H1 (cell line): ENCODE results near the gene ACOT6. TPM values are rescaled to one million over a fixed set of nuclear protein-coding genes. Genes with fewer than 3 reads are reported as not detected.
"Not testable (repeated sequence)": the region's sequence is repeated elsewhere in the genome, so short reads cannot be mapped to it uniquely, and the experiment has no call there.

Experiments used
- CTCF ChIA-PET: fragments of 300-600 bp; sonication (Branson Sonifier 250); formaldehyde crosslinking; loops from one replicate; lab custom pipeline; 2021; ENCODE audit not compliant: partially characterized antibody; lab: Charles Lee
- POLR2A ChIA-PET: fragments of 300-600 bp; sonication (Branson Sonifier 250); formaldehyde crosslinking; loops from one replicate; lab custom pipeline; 2021; ENCODE audit warnings: inconsistent platforms; ENCODE audit not compliant: partially characterized antibody; lab: Charles Lee
- DNase-seq, 2 experiments: peaks; one replicate each; pipeline versions ENCODE4 v3.0.0 to v3.0.0-alpha.2; 2010 to 2022; ENCODE audit warnings: low spot score in 2 of 2, low read depth in 1 of 2, mixed read lengths in 1 of 2
- FAIRE-seq: peaks from 2 replicates; lab custom pipeline; 2011; peaks lifted over from hg19 to GRCh38; lab: Jason Lieb, UNC
- H2AFZ ChIP-seq: 2 replicates; pipeline ENCODE4 v1.8.1; 2012; ENCODE audit warnings: low read length, inconsistent platforms
- H2AK5ac ChIP-seq: 2 replicates; pipeline ENCODE4 v1.6.1; 2013; ENCODE audit warnings: low read depth, low read length
- H2BK120ac ChIP-seq: replicated peaks from 2 replicates; pipeline ENCODE3; 2013; ENCODE audit warnings: low read depth, low read length, inconsistent platforms
- H2BK12ac ChIP-seq: 2 replicates; pipeline ENCODE4 v1.6.1; 2013; ENCODE audit warnings: low read depth, low read length
- H2BK15ac ChIP-seq: 2 replicates; pipeline ENCODE4 v1.6.1; 2013; ENCODE audit warnings: low read length
- H2BK20ac ChIP-seq: 2 replicates; pipeline ENCODE4 v1.6.1; 2013; ENCODE audit warnings: low read length
- H2BK5ac ChIP-seq: 2 replicates; pipeline ENCODE4 v1.6.1; 2013; ENCODE audit warnings: low read depth, low read length
- H3K14ac ChIP-seq: 2 replicates; pipeline ENCODE4 v1.6.1; 2013; ENCODE audit warnings: inconsistent platforms; ENCODE audit not compliant: insufficient read length
- H3K18ac ChIP-seq: 2 replicates; pipeline ENCODE4 v1.6.1; 2013; ENCODE audit warnings: low read length; ENCODE audit errors: extremely low read depth
- H3K23ac ChIP-seq: 2 replicates; pipeline ENCODE4 v1.6.1; 2013; ENCODE audit warnings: inconsistent platforms; ENCODE audit not compliant: insufficient read length
- H3K23me2 ChIP-seq: 2 replicates; pipeline ENCODE4 v1.6.1; 2013; ENCODE audit warnings: low read depth, low read length
- H3K27ac ChIP-seq: 2 replicates; pipeline ENCODE4 v1.6.1; 2011; ENCODE audit warnings: low read depth, low read length, inconsistent platforms
- H3K27me3 ChIP-seq, 4 experiments: replicated peaks in 1 of 4; 1 replicate in 1 of 4; 2 replicates in 3 of 4; pipeline versions ENCODE4 v1.6.1 to v1.8.1; 2011 to 2013; ENCODE audit warnings: low read length in 3 of 4, mild to moderate bottlenecking in 3 of 4, inconsistent platforms in 2 of 4, mixed read lengths in 2 of 4, moderate library complexity in 1 of 4; ENCODE audit not compliant: control insufficient read depth in 3 of 4, insufficient read depth in 3 of 4; ENCODE audit errors: extremely low read depth in 1 of 4
- H3K36me3 ChIP-seq, 4 experiments: 2 replicates each; pipeline versions ENCODE4 v1.6.1 to v1.8.1; 2011 to 2013; ENCODE audit warnings: mild to moderate bottlenecking in 4 of 4, low read length in 3 of 4, moderate library complexity in 2 of 4, control low read depth in 1 of 4, inconsistent platforms in 1 of 4; ENCODE audit not compliant: insufficient read depth in 4 of 4, control insufficient read depth in 2 of 4
- H3K4ac ChIP-seq: replicated peaks from 2 replicates; pipeline ENCODE3; 2013; ENCODE audit warnings: low read length, low read depth, mixed read lengths, inconsistent platforms; ENCODE audit not compliant: insufficient read length
- H3K4me1 ChIP-seq, 4 experiments: replicated peaks in 1 of 4; 1 replicate in 1 of 4; 2 replicates in 3 of 4; pipeline versions ENCODE4 v1.6.1 to v1.8.1; 2011 to 2013; ENCODE audit warnings: low read length in 3 of 4, inconsistent platforms in 2 of 4, mixed read lengths in 1 of 4; ENCODE audit not compliant: insufficient read depth in 4 of 4, control insufficient read depth in 3 of 4
- H3K4me2 ChIP-seq, 2 experiments: 2 replicates each; pipeline versions ENCODE4 v1.6.1 to v1.8.1; 2011 to 2013; ENCODE audit warnings: low read depth in 2 of 2, low read length in 2 of 2, control low read depth in 1 of 2, inconsistent platforms in 1 of 2, mild to moderate bottlenecking in 1 of 2; ENCODE audit not compliant: insufficient read depth in 1 of 2
- H3K4me3 ChIP-seq, 4 experiments: fragments of 200-600, 300-600 bp in 1 of 4; sonication (generic), shearing (Covaris generic), sonication (Bioruptor Twin) in 1 of 4; 2 replicates each; pipeline versions ENCODE4 v1.5.1 to v1.8.1; 2011 to 2016; ENCODE audit warnings: low read length in 4 of 4, low read depth in 3 of 4, control low read depth in 2 of 4, inconsistent platforms in 2 of 4, mild to moderate bottlenecking in 2 of 4, mixed read lengths in 1 of 4, moderate library complexity in 1 of 4; ENCODE audit not compliant: insufficient read depth in 2 of 4; ENCODE audit errors: extremely low read depth in 1 of 4
- H3K56ac ChIP-seq: replicated peaks from 2 replicates; pipeline ENCODE3; 2013; ENCODE audit warnings: low read depth, mild to moderate bottlenecking, mixed read lengths, low read length, inconsistent platforms; ENCODE audit not compliant: insufficient read length
- H3K79me1 ChIP-seq: 2 replicates; pipeline ENCODE4 v1.6.1; 2013; ENCODE audit warnings: low read depth, low read length, control low read depth
- H3K79me2 ChIP-seq, 2 experiments: 2 replicates each; pipeline versions ENCODE4 v1.6.1 to v1.8.1; 2012 to 2013; ENCODE audit warnings: low read length in 2 of 2, mild to moderate bottlenecking in 2 of 2, inconsistent platforms in 1 of 2; ENCODE audit not compliant: insufficient read depth in 2 of 2, control insufficient read depth in 1 of 2
- H3K9ac ChIP-seq, 4 experiments: replicated peaks in 1 of 4; 1 replicate in 1 of 4; 2 replicates in 3 of 4; pipeline versions ENCODE4 v1.6.1 to v1.8.1; 2011 to 2013; ENCODE audit warnings: low read depth in 3 of 4, low read length in 3 of 4, control low read depth in 2 of 4, mild to moderate bottlenecking in 2 of 4, moderate library complexity in 2 of 4, inconsistent platforms in 1 of 4; ENCODE audit errors: extremely low read depth in 1 of 4
- H3K9me3 ChIP-seq, 2 experiments: 2 replicates each; pipeline versions ENCODE4 v1.6.1 to v1.8.1; 2012 to 2013; ENCODE audit warnings: mild to moderate bottlenecking in 2 of 2, moderate library complexity in 2 of 2, control low read depth in 1 of 2, inconsistent platforms in 1 of 2, low read depth in 1 of 2, low read length in 1 of 2, mixed read lengths in 1 of 2; ENCODE audit not compliant: insufficient read depth in 2 of 2
- H4K20me1 ChIP-seq, 2 experiments: replicated peaks in 1 of 2; 2 replicates each; pipeline versions ENCODE3 to v1.8.1; 2011 to 2013; ENCODE audit warnings: inconsistent platforms in 2 of 2, low read length in 2 of 2, mild to moderate bottlenecking in 1 of 2; ENCODE audit not compliant: insufficient read depth in 2 of 2, control insufficient read depth in 1 of 2
- H4K5ac ChIP-seq: 2 replicates; pipeline ENCODE4 v1.6.1; 2013; ENCODE audit warnings: low read length, low read depth, mixed read lengths, inconsistent platforms; ENCODE audit not compliant: insufficient read length
- H4K8ac ChIP-seq: 2 replicates; pipeline ENCODE4 v1.8.0; 2013; ENCODE audit warnings: mild to moderate bottlenecking, moderate library complexity, low read length, inconsistent platforms; ENCODE audit not compliant: insufficient read depth; ENCODE audit errors: extremely low read depth
- H4K91ac ChIP-seq: replicated peaks from 2 replicates; pipeline ENCODE3; 2013; ENCODE audit warnings: low read length, mixed read lengths, inconsistent platforms; ENCODE audit not compliant: insufficient read length
- WGBS, 2 experiments: shearing (Covaris generic) in 1 of 2; methylation state at CpG; one replicate each; pipeline versions ENCODE4 v1.1.6 to v1.1.7; 2013 to 2015; ENCODE audit warnings: low lambda C conversion rate in 2 of 2, mixed read lengths in 2 of 2, inconsistent platforms in 1 of 2, low coverage in 1 of 2, missing lambda C conversion rate in 1 of 2; ENCODE audit not compliant: insufficient replicate concordance in 2 of 2, insufficient coverage in 1 of 2, insufficient read length in 1 of 2; ENCODE audit errors: extremely low coverage in 1 of 2, missing lambda C conversion rate in 1 of 2; 5-methylcytosine and 5-hydroxymethylcytosine counted together
- polyA plus RNA-seq, 7 experiments: library from polyadenylated mRNA; depleted of rRNA in 3 of 7; stranded (reverse) in 5 of 7; unstranded in 2 of 7; fragments of >200 nt in 5 of 7; fragments of 200-250 nt in 2 of 7; gene quantifications; 1 replicate in 5 of 7; 2 replicates in 1 of 7; 4 replicates in 1 of 7; pipeline versions ENCODE4 v1.2.1 to v1.2.3, GENCODE V29; 2011 to 2013; ENCODE audit warnings: missing spikeins in 2 of 7, mixed read lengths in 2 of 7
- total RNA-seq: library from RNA; stranded (reverse); fragmentation: NEBNext Ultra II Directional; extraction: Animal tissue kit (Norgen Biotek cat#: 25700); gene quantifications from 2 replicates; pipeline ENCODE4 v1.2.1, GENCODE V29; 2021

ACOT6 gene
- total and polyA plus RNA-seq, 2 of the 8 experiments (the other 6 are each of a cell fraction or from before 2014, with no cell fraction given) = not detected

- H3K4me2 ChIP-seq, H2BK5ac ChIP-seq, H3K27me3 ChIP-seq, H3K36me3 ChIP-seq, H3K9ac ChIP-seq, H4K20me1 ChIP-seq, H2BK20ac ChIP-seq, H4K8ac ChIP-seq, H2BK15ac ChIP-seq, H4K5ac ChIP-seq, DNase-seq, H4K91ac ChIP-seq, FAIRE-seq, H2BK12ac ChIP-seq, POLR2A ChIA-PET, H3K27ac ChIP-seq, H3K14ac ChIP-seq, H3K79me2 ChIP-seq, H3K56ac ChIP-seq, H3K9me3 ChIP-seq, H2AFZ ChIP-seq, H3K23me2 ChIP-seq, H3K4me3 ChIP-seq, H2AK5ac ChIP-seq, H3K4ac ChIP-seq, H3K23ac ChIP-seq, H3K18ac ChIP-seq, H2BK120ac ChIP-seq, H3K4me1 ChIP-seq, H3K79me1 ChIP-seq: not testable (repeated sequence)
- 92% methylated on average over 5 of the region's 5 CpGs; no CpG with 5 or more reads in 1 of the 2 experiments for WGBS, 2 experiments
- CTCF ChIA-PET = interaction anchor here (1.4 to 1.6 kb wide), 2 partner anchors 34 to 124 kb away, joined by 3 read pairs; no protein-coding TSS in a partner anchor
Measured at GRCh38 chr14:73573034-73573433, 39.3 kb upstream of the ACOT6 start.

- FAIRE-seq, POLR2A ChIA-PET: not testable (repeated sequence)
- CTCF ChIA-PET = interaction anchor here (0.6 to 1.6 kb wide), 4 partner anchors 35 to 1026 kb away, joined by 3 read pairs; no protein-coding TSS in a partner anchor
Measured at GRCh38 chr14:73573740-73574139, 38.6 kb upstream of the ACOT6 start.

More at GRCh38 chr14:73573740-73574139, 38.6 kb upstream of the ACOT6 start:
- not testable (repeated sequence) for H3K4me3 ChIP-seq, DNase-seq, H2AK5ac ChIP-seq, H3K4me2 ChIP-seq, H3K4me1 ChIP-seq, H3K23ac ChIP-seq, H2BK15ac ChIP-seq, H4K5ac ChIP-seq, H3K27ac ChIP-seq, H2AFZ ChIP-seq, H3K23me2 ChIP-seq, H3K56ac ChIP-seq, H3K79me1 ChIP-seq, H4K91ac ChIP-seq, H2BK12ac ChIP-seq, H2BK20ac ChIP-seq, H2BK5ac ChIP-seq, H3K36me3 ChIP-seq, H3K4ac ChIP-seq, H3K9ac ChIP-seq, H3K9me3 ChIP-seq, H3K79me2 ChIP-seq, H3K14ac ChIP-seq, H4K8ac ChIP-seq, H3K27me3 ChIP-seq, H4K20me1 ChIP-seq, H3K18ac ChIP-seq, H2BK120ac ChIP-seq
- WGBS, 2 experiments = 95% methylated on average over 4 of the region's 4 CpGs; no CpG with 5 or more reads in 1 of the 2 experiments
